Tibial artery (tissue), 4 donors: ENCODE data around the gene KXD1.

Source experiments
- DNase-seq, 2 donors: peaks; one replicate each; pipeline ENCODE4 v3.0.0-alpha.2; 2019
- H3K27ac ChIP-seq, 2 donors: fragments of 200-600 bp; sonication (generic) in 1 of 2; 1 replicate in 1 of 2; 2 replicates in 1 of 2; pipeline ENCODE4 v1.5.1; 2018 to 2019; ENCODE audit warnings: mild to moderate bottlenecking in 1 of 2
- H3K27me3 ChIP-seq, 2 donors: fragments of 200-600 bp; sonication (generic) in 1 of 2; one replicate each; pipeline versions ENCODE4 v1.5.1 to v1.6.0; 2016 to 2019
- H3K36me3 ChIP-seq, 3 donors: fragments of 200-600 bp; sonication (generic) in 2 of 3; one replicate each; pipeline ENCODE4 v1.5.1; 2016 to 2019; ENCODE audit warnings: mild to moderate bottlenecking in 2 of 3
- H3K4me1 ChIP-seq, 4 donors: fragments of 200-600 bp; sonication (generic) in 2 of 4; 1 replicate in 3 of 4; 2 replicates in 1 of 4; pipeline ENCODE4 v1.5.1; 2016 to 2019
- H3K4me3 ChIP-seq, 2 donors: fragments of 200-600 bp; sonication (generic) in 1 of 2; 1 replicate in 1 of 2; 2 replicates in 1 of 2; pipeline ENCODE4 v1.5.1; 2018 to 2019; ENCODE audit warnings: mild to moderate bottlenecking in 2 of 2
- H3K9me3 ChIP-seq, 3 donors: fragments of 200-600 bp; sonication (generic) in 1 of 3; one replicate each; pipeline ENCODE4 v1.5.1; 2016 to 2019
- CTCF ChIP-seq, 2 experiments: fragments of 200-600 bp in 1 of 2; fragments of 450-650 bp in 1 of 2; IDR thresholded peaks; one replicate each; pipeline ENCODE4 v1.5.1; 2017 to 2019; ENCODE audit warnings: antibody characterized with exemption in 2 of 2, mild to moderate bottlenecking in 1 of 2, moderate library complexity in 1 of 2
- intact Hi-C: fragments of 100-400 bp; cut with DNase I; formaldehyde crosslinking; loops from one replicate; pipeline ENCODE4 v1.15.0; 2023; ENCODE audit warnings: low total_unique reads

The KXD1 gene

GRCh38 chr19:18571564-18572344 is 14.1 kb downstream of the KXD1 start, which contains the start of gene UBA52:
TSS of gene UBA52 (plus strand) at chr19:18571857. CDS start at chr19:18573301, 1,444 bp downstream.
- intact Hi-C loops, result no loop called here
- peak; percentile 98 to 99 for DNase-seq
- H3K36me3 ChIP-seq, result peaks cover 56 to 66% (median 65%) of the 10 kb centered on the region in 3 donors
- H3K4me1 ChIP-seq, result peaks cover 0 to 22% (median 13%) of the 10 kb centered on the region in 4 donors
- no peak for TF ChIP-seq CTCF (IDR thresholded peaks at IDR 0.05)
- H3K9me3 ChIP-seq, result no peaks in the 10 kb centered on the region
- H3K4me3 ChIP-seq, result peak within 1 kb of the TSS; percentile 80 to 91
- peak within 1 kb of the TSS; percentile 86 to 91 for H3K27ac ChIP-seq
- H3K27me3 ChIP-seq, result no peaks in the 10 kb centered on the region

- Histone ChIP-seq H3K27ac (no peak overlapping the region), H3K4me1 (peaks cover 0 to 22% (median 13%) of the 10 kb centered on the region in 4 donors), H3K4me3 (no peak overlapping the region), H3K27me3 (no peaks in the 10 kb centered on the region), H3K9me3 (no peaks in the 10 kb centered on the region), H3K36me3 (peaks cover 33 to 47% (median 44%) of the 10 kb centered on the region in 3 donors)
- intact Hi-C loops, result no loop called here
- DNase-seq, result no peak
- no peak for TF ChIP-seq CTCF (IDR thresholded peaks at IDR 0.05)
Observed at GRCh38 chr19:18574691-18575291, 17.1 kb downstream of the KXD1 start.

- peaks cover 33 to 47% (median 44%) of the 10 kb centered on the region in 3 donors for H3K36me3 ChIP-seq
- no peak for TF ChIP-seq CTCF (IDR thresholded peaks at IDR 0.05)
- H3K4me3 ChIP-seq, result no peak overlapping the region
- H3K4me1 ChIP-seq, result peaks cover 0 to 17% (median 13%) of the 10 kb centered on the region in 4 donors
- DNase-seq, result no peak
- no peak overlapping the region for H3K27ac ChIP-seq
- H3K27me3 ChIP-seq, result no peaks in the 10 kb centered on the region
- no peaks in the 10 kb centered on the region for H3K9me3 ChIP-seq
- intact Hi-C loops, result no loop called here
Observed at GRCh38 chr19:18576383-18576782, 18.7 kb downstream of the KXD1 start.

GRCh38 chr19:18577365-18577914 is 19.8 kb downstream of the KXD1 start:
- Histone ChIP-seq H3K4me1 (peaks cover 0 to 14% (median 10%) of the 10 kb centered on the region in 4 donors), H3K9me3 (no peaks in the 10 kb centered on the region), H3K36me3 (peaks cover 33 to 47% (median 44%) of the 10 kb centered on the region in 3 donors), H3K27me3 (no peaks in the 10 kb centered on the region), H3K27ac (no peak overlapping the region), H3K4me3 (no peak overlapping the region)
- no peak for DNase-seq
- TF ChIP-seq CTCF (IDR thresholded peaks at IDR 0.05), result no peak
- intact Hi-C loops, result no loop called here

- Histone ChIP-seq H3K27ac (no peak overlapping the region), H3K4me1 (no peaks in the 10 kb centered on the region), H3K4me3 (no peak overlapping the region), H3K9me3 (no peaks in the 10 kb centered on the region), H3K36me3 (peaks cover 13 to 24% (median 21%) of the 10 kb centered on the region in 3 donors), H3K27me3 (no peaks in the 10 kb centered on the region)
- intact Hi-C loops, result loop anchor here (5.0 kb wide), 1 partner anchor 128 kb away; no protein-coding TSS in a partner anchor
- TF ChIP-seq CTCF (IDR thresholded peaks at IDR 0.05), result no peak
- DNase-seq, result no peak
Observed at GRCh38 chr19:18580311-18580710, 22.6 kb downstream of the KXD1 start.
